Endothelial cell of umbilical vein (primary cell): Measurements from ENCODE around the gene RGL3. TPM values are rescaled to one million over a fixed set of nuclear protein-coding genes. Genes with fewer than 3 reads are reported as not detected.

Source experiments
- BruUV-seq: library from RNA; stranded (reverse); fragments of 400-500 nt; replicated peaks from 2 replicates; lab custom pipeline; 2021; lab: Mats Ljungman, UMichigan
- CTCF ChIA-PET: fragments of 300-600, 350-600 bp; sonication (Branson Sonifier 250); formaldehyde crosslinking; loops from one replicate; lab custom pipeline; 2021; ENCODE audit warnings: antibody characterized with exemption, inconsistent platforms; lab: Charles Lee
- POLR2A ChIA-PET: fragments of 300-600, 350-600 bp; sonication (Branson Sonifier 250); formaldehyde crosslinking; loops from one replicate; lab custom pipeline; 2021; ENCODE audit warnings: antibody characterized with exemption, inconsistent platforms; lab: Charles Lee
- DNase-seq: peaks from one replicate; pipeline ENCODE4 v3.0.0-alpha.2; 2011; ENCODE audit warnings: low read depth, low spot score
- FAIRE-seq: peaks from 2 replicates; lab custom pipeline; 2011; peaks lifted over from hg19 to GRCh38; lab: Jason Lieb, UNC
- H2AFZ ChIP-seq: 2 replicates; pipeline ENCODE4 v1.6.0; 2012; ENCODE audit warnings: low read depth, low read length, control low read depth, inconsistent platforms
- H3K27ac ChIP-seq: 2 replicates; pipeline ENCODE4 v1.5.1; 2011; ENCODE audit warnings: low read depth, mild to moderate bottlenecking, control low read depth, low read length, moderate library complexity; ENCODE audit not compliant: insufficient read depth
- H3K27me3 ChIP-seq, 2 experiments: 2 replicates each; pipeline versions ENCODE4 v1.6.0 to v1.6.1; 2011; ENCODE audit warnings: low read length in 2 of 2, mixed read lengths in 1 of 2; ENCODE audit not compliant: control insufficient read depth in 2 of 2, insufficient read depth in 2 of 2
- H3K36me3 ChIP-seq, 2 experiments: 2 replicates in 1 of 2; 3 replicates in 1 of 2; pipeline ENCODE4 v1.5.1; 2011; ENCODE audit warnings: low read length in 2 of 2, mild to moderate bottlenecking in 1 of 2, moderate library complexity in 1 of 2; ENCODE audit not compliant: control insufficient read depth in 2 of 2, insufficient read depth in 2 of 2; ENCODE audit errors: extremely low read depth in 1 of 2
- H3K4me1 ChIP-seq: 3 replicates; pipeline ENCODE4 v1.5.1; 2011; ENCODE audit warnings: mild to moderate bottlenecking, low read length; ENCODE audit not compliant: control insufficient read depth, insufficient read depth; ENCODE audit errors: extremely low read depth
- H3K4me2 ChIP-seq: 2 replicates; pipeline ENCODE4 v1.6.1; 2011; ENCODE audit warnings: low read length, control low read depth, mixed read lengths; ENCODE audit not compliant: insufficient read depth
- H3K4me3 ChIP-seq, 3 experiments: fragments of 200-600 bp in 1 of 3; sonication (generic), shearing (Covaris generic) in 1 of 3; replicated peaks in 1 of 3; 2 replicates each; pipeline ENCODE4 v1.5.1; 2011 to 2016; ENCODE audit warnings: control low read depth in 3 of 3, low read length in 3 of 3, mild to moderate bottlenecking in 2 of 3, inconsistent platforms in 1 of 3, low read depth in 1 of 3, moderate library complexity in 1 of 3; ENCODE audit not compliant: insufficient read depth in 1 of 3
- H3K79me2 ChIP-seq: 2 replicates; pipeline ENCODE4 v1.6.0; 2012; ENCODE audit warnings: low read length, inconsistent platforms; ENCODE audit not compliant: control insufficient read depth, insufficient read depth
- H3K9ac ChIP-seq: replicated peaks from 2 replicates; pipeline ENCODE3; 2011; ENCODE audit warnings: low read length, control low read depth; ENCODE audit not compliant: insufficient read depth; ENCODE audit errors: extremely low read depth
- H3K9me1 ChIP-seq: replicated peaks from 3 replicates; pipeline ENCODE4 v1.6.0; 2011; ENCODE audit warnings: mild to moderate bottlenecking, low read length; ENCODE audit not compliant: control insufficient read depth, insufficient read depth; ENCODE audit errors: extremely low read depth
- H3K9me3 ChIP-seq: replicated peaks from 2 replicates; pipeline ENCODE4 v1.5.1; 2012; ENCODE audit warnings: low read length, inconsistent platforms; ENCODE audit not compliant: control insufficient read depth, insufficient read depth
- H4K20me1 ChIP-seq: replicated peaks from 2 replicates; pipeline ENCODE3; 2011; ENCODE audit warnings: mild to moderate bottlenecking, low read length; ENCODE audit not compliant: control insufficient read depth, insufficient read depth; ENCODE audit errors: extremely low read depth
- EZH2 ChIP-seq: IDR thresholded peaks from 2 replicates; pipeline ENCODE4 v1.6.1; 2012; ENCODE audit warnings: borderline replicate concordance, low read depth, mild to moderate bottlenecking, moderate library complexity, low read length, inconsistent platforms; ENCODE audit not compliant: severe bottlenecking
- FOS ChIP-seq: IDR thresholded peaks from 2 replicates; pipeline ENCODE4 v1.6.1; 2011; ENCODE audit warnings: mild to moderate bottlenecking, low read length, moderate library complexity, borderline replicate concordance; ENCODE audit not compliant: insufficient read depth
- JUN ChIP-seq: IDR thresholded peaks from 2 replicates; pipeline ENCODE4 v1.6.1; 2011; ENCODE audit warnings: borderline replicate concordance, low read depth; ENCODE audit not compliant: insufficient read length, insufficient read depth
- MYC ChIP-seq: IDR thresholded peaks from one replicate; pipeline ENCODE4 v1.6.1; 2011; ENCODE audit warnings: mild to moderate bottlenecking, low read depth, low read length
- dilution Hi-C: fragments of 300-500 bp; cut with MboI; formaldehyde crosslinking; loops from one replicate; pipeline ENCODE4 v1.15.0; 2019; ENCODE audit warnings: low sequenced_read_pairs; ENCODE audit not compliant: extremely low pct_ligation_motif_present
- intact Hi-C: fragments of 100-400 bp; cut with micrococcal nuclease; formaldehyde crosslinking; loops from one replicate; pipeline ENCODE4 v1.10.0; 2022
- polyA plus RNA-seq, 4 experiments: library from polyadenylated mRNA; depleted of rRNA in 3 of 4; stranded (reverse) in 3 of 4; unstranded in 1 of 4; fragments of >200 nt; gene quantifications; 2 replicates each; pipeline versions ENCODE4 v1.2.1 to v1.2.3, GENCODE V29; 2011 to 2012; ENCODE audit warnings: missing spikeins in 1 of 4
- total RNA-seq: library from RNA; stranded (reverse); gene quantifications from 2 replicates; pipeline ENCODE4 v1.2.3, GENCODE V29; 2021
- TF ChIP-seq, protein P1 (sequence below), 2 donors: IDR thresholded peaks; 1 replicate in 1 of 2; 2 replicates in 1 of 2; pipeline ENCODE4 v1.5.1; 2011; ENCODE audit warnings: low read length in 2 of 2, mild to moderate bottlenecking in 2 of 2, moderate library complexity in 2 of 2, control low read depth in 1 of 2, inconsistent platforms in 1 of 2, low read depth in 1 of 2; ENCODE audit not compliant: insufficient read depth in 1 of 2; ENCODE audit errors: extremely low read depth in 1 of 2

Gene RGL3
- total and polyA plus RNA-seq, 2 donors (not counting 3 experiments of a cell fraction or from before 2014, with no cell fraction given) = 0.23 to 5.2 TPM

DNA sequence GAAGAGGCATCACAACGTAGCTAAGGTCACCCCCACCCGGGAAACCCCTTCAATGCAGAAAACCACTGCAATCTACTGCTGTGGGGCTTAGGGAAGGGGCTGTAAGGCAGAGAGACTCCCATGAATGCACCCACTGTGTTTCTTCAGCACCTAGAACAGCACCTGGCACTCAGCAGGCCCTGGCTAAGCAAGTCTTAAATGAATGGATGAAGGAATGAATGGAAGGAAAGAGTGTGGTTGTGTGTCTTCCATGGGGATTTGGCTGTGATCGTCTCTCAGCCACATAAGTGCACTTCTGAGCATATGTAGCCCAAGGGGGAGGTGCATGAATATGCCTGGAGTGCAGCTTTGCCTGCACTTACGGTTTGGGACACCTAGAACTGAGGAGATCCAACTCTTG lies 69.9 kb downstream of the RGL3 start:
- no peak for TF ChIP-seq MYC
- TF ChIP-seq, protein P1, sequence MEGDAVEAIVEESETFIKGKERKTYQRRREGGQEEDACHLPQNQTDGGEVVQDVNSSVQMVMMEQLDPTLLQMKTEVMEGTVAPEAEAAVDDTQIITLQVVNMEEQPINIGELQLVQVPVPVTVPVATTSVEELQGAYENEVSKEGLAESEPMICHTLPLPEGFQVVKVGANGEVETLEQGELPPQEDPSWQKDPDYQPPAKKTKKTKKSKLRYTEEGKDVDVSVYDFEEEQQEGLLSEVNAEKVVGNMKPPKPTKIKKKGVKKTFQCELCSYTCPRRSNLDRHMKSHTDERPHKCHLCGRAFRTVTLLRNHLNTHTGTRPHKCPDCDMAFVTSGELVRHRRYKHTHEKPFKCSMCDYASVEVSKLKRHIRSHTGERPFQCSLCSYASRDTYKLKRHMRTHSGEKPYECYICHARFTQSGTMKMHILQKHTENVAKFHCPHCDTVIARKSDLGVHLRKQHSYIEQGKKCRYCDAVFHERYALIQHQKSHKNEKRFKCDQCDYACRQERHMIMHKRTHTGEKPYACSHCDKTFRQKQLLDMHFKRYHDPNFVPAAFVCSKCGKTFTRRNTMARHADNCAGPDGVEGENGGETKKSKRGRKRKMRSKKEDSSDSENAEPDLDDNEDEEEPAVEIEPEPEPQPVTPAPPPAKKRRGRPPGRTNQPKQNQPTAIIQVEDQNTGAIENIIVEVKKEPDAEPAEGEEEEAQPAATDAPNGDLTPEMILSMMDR (IDR thresholded peaks at IDR 0.05; ENCODE audit: extremely low read depth in 1 of 2, insufficient read depth in 1 of 2, low read depth in 1 of 2, low read length in 2 of 2) = no peak
- TF ChIP-seq JUN = no peak
- no peak for TF ChIP-seq FOS
- no peak for TF ChIP-seq EZH2
- H3K4me3 ChIP-seq = no peak overlapping the region
- no TSS peak for BruUV-seq
- no peaks in the 10 kb centered on the region for H3K36me3 ChIP-seq
- no peaks in the 10 kb centered on the region for H3K79me2 ChIP-seq
- H3K27ac ChIP-seq = no peak overlapping the region
- no peak overlapping the region for H3K4me2 ChIP-seq
- no peaks in the 10 kb centered on the region for H3K9me3 ChIP-seq
- H4K20me1 ChIP-seq = no peaks in the 10 kb centered on the region
- ChIA-PET CTCF (interaction anchor here (1.1 to 1.2 kb wide), 2 partner anchors 12 to 55 kb away, joined by 4 read pairs; no protein-coding TSS in a partner anchor), POLR2A (no interaction called here)
- DNase-seq (no peak), FAIRE-seq (no peak)
- H3K4me1 ChIP-seq = peaks cover 18% of the 10 kb centered on the region
- no peaks in the 10 kb centered on the region for H3K9me1 ChIP-seq
- no peaks in the 10 kb centered on the region for H3K27me3 ChIP-seq
- dilution Hi-C loops (no loop called here), intact Hi-C loops (no loop called here)
- no peak overlapping the region for H2AFZ ChIP-seq
- H3K9ac ChIP-seq = no peak overlapping the region
